Stomach (tissue), 9 donors: ENCODE results near the gene VRK3. TPM values are rescaled to one million over a fixed set of nuclear protein-coding genes. Genes with fewer than 3 reads are reported as not detected.
A peak's percentile ranks its signal among the peaks of the same experiment; 100 is the strongest.

ENCODE experiments used
- DNase-seq, 2 donors: peaks; one replicate each; pipeline versions ENCODE4 v3.0.0 to v3.0.0-alpha.2; 2013 to 2019
- H3K27ac ChIP-seq, 5 donors: fragments of 200-600 bp in 4 of 5; sonication (generic) in 4 of 5; one replicate each; pipeline ENCODE4 v1.5.1; 2013 to 2019; ENCODE audit warnings: mild to moderate bottlenecking in 1 of 5, moderate library complexity in 1 of 5
- H3K27me3 ChIP-seq, 3 donors: fragments of 200-600 bp; sonication (generic); one replicate each; pipeline ENCODE4 v1.5.1; 2017 to 2019; ENCODE audit warnings: mixed run types in 1 of 3
- H3K36me3 ChIP-seq, 4 donors: fragments of 200-600 bp; sonication (generic); 1 replicate in 3 of 4; 2 replicates in 1 of 4; pipeline ENCODE4 v1.5.1; 2016 to 2019
- H3K4me1 ChIP-seq, 4 donors: fragments of 200-600 bp; sonication (generic); one replicate each; pipeline ENCODE4 v1.5.1; 2016 to 2019
- H3K4me3 ChIP-seq, 4 donors: fragments of 200-600 bp; sonication (generic) in 3 of 4; one replicate each; pipeline ENCODE4 v1.5.1; 2016 to 2019; ENCODE audit warnings: mild to moderate bottlenecking in 1 of 4
- H3K9me3 ChIP-seq, 4 donors: fragments of 200-600 bp; sonication (generic); one replicate each; pipeline ENCODE4 v1.5.1; 2016 to 2019
- CTCF ChIP-seq, 7 experiments: fragments of 450-650 bp in 4 of 7; fragments of 200-600 bp in 3 of 7; sonication (generic) in 3 of 7; IDR thresholded peaks; one replicate each; pipeline ENCODE4 v1.5.1; 2016 to 2019; ENCODE audit warnings: antibody characterized with exemption in 7 of 7, control low read depth in 2 of 7, mild to moderate bottlenecking in 1 of 7
- EP300 ChIP-seq: sonication (generic); formaldehyde crosslinking; IDR thresholded peaks from one replicate; pipeline ENCODE4 v1.6.1; 2017; ENCODE audit warnings: antibody characterized with exemption
- POLR2A ChIP-seq, 4 donors: fragments of 450-650 bp; IDR thresholded peaks; one replicate each; pipeline ENCODE4 v1.6.1; 2016; ENCODE audit warnings: antibody characterized with exemption in 4 of 4, control low read depth in 2 of 4, mild to moderate bottlenecking in 1 of 4, moderate library complexity in 1 of 4
- POLR2AphosphoS5 ChIP-seq, 3 donors: sonication (generic); formaldehyde crosslinking; IDR thresholded peaks; one replicate each; pipeline ENCODE4 v1.6.1; 2016; ENCODE audit warnings: antibody characterized with exemption in 3 of 3
- WGBS, 5 donors: extraction: QIAGEN DNeasy Blood & Tissue Kit in 3 of 5; methylation state at CpG; one replicate each; pipeline versions ENCODE4 v1.1.5 to v1.1.7; 2013 to 2018; 5-methylcytosine and 5-hydroxymethylcytosine counted together
- intact Hi-C: fragments of 100-400 bp; cut with DNase I; formaldehyde crosslinking; loops from one replicate; pipeline ENCODE4 v1.15.1; 2023; ENCODE audit warnings: low total_unique reads
- polyA plus RNA-seq, 3 donors: library from polyadenylated mRNA; stranded (reverse); fragments of 200-250 nt; gene quantifications; one replicate each; pipeline ENCODE4 v1.2.3, GENCODE V29; 2013
- total RNA-seq, 5 donors: library from RNA; depleted of rRNA; stranded (reverse); fragments of >200 nt; gene quantifications; one replicate each; pipeline versions ENCODE4 v1.1.0 to v1.2.3, GENCODE V29; 2014 to 2016
- donor health status: healthy with polysubstance abuse.
- donor health status: Bipolar disorder and iron deficiency.
- donor health status: healthy.

Gene VRK3
- total and polyA plus RNA-seq, 8 donors = 3.5 to 39.7 (median 22.8) TPM

DNA sequence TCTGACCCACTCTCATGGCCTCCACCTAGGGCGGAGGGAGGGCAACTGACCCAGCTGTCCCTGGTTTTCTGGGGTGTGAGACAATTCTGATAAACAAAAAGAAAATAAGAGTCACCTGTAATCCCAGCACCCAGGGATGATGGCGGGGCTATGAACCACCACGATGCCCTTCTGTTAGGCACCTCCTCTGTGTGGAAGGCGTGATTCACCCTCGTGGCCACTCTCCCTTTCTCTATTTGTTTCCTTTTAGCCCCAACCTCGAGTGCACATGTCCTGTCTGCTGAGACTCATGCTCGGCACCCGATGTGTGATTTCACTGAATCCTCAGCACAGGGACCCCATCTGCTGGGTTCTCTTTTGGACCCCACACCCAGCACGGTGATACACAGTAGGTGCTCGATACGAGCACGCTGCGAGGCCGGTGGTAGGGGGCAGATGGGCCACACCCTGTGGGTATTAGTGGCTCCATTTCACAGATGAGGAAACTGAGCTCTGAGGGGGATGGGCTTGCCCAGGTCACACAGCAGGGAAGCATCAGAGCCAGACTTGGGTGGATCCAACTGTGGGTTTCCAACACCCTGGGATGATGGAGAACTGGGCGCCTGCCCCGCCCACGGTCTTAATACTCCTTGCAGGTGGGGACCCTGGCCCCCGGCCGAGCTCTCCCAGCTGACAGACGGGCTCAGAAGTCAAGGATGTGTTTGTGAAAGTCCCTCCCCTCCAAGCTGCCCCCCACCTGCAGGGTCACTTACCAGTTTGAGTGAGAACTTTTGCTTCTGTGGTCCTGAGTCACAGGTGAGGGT, 24.9 kb downstream of the VRK3 start:
- TF ChIP-seq CTCF (IDR thresholded peaks at IDR 0.05) (no peak), POLR2AphosphoS5 (IDR thresholded peaks at IDR 0.05) (no peak), POLR2A (IDR thresholded peaks at IDR 0.05) (no peak), EP300 (no peak)
- Histone ChIP-seq H3K27me3 (no peaks in the 10 kb centered on the region), H3K4me1 (peaks cover 0 to 26% (median 18%) of the 10 kb centered on the region in 4 donors), H3K4me3 (no peak overlapping the region), H3K9me3 (no peaks in the 10 kb centered on the region), H3K27ac (no peak overlapping the region), H3K36me3 (peaks cover 49 to 100% (median 99%) of the 10 kb centered on the region in 4 donors)
- WGBS, 5 donors = 92 to 95% (median 93%) methylated on average over 19 to 20 of the region's 20 CpGs
- DNase-seq = no peak
- intact Hi-C loops = no loop called here

- Histone ChIP-seq H3K36me3 (peaks cover 56 to 100% (median 99%) of the 10 kb centered on the region in 4 donors), H3K4me3 (no peak overlapping the region), H3K4me1 (peaks cover 0 to 20% (median 14%) of the 10 kb centered on the region in 4 donors), H3K27me3 (no peaks in the 10 kb centered on the region), H3K27ac (no peak overlapping the region), H3K9me3 (no peaks in the 10 kb centered on the region)
- WGBS, 5 donors = 67 to 82% (median 81%) methylated on average over 5 to 6 of the region's 6 CpGs
- intact Hi-C loops = no loop called here
- no peak for TF ChIP-seq EP300
- no peak for TF ChIP-seq POLR2AphosphoS5 (IDR thresholded peaks at IDR 0.05)
- no peak for TF ChIP-seq CTCF (IDR thresholded peaks at IDR 0.05)
- no peak for TF ChIP-seq POLR2A (IDR thresholded peaks at IDR 0.05)
- DNase-seq = no peak
Measured at GRCh38 chr19:49999371-50000010, 25.7 kb downstream of the VRK3 start.

- intact Hi-C loops = no loop called here
- Histone ChIP-seq H3K4me1 (peaks cover 0 to 2% (median under 1%) of the 10 kb centered on the region in 4 donors), H3K27ac (no peak overlapping the region), H3K9me3 (no peaks in the 10 kb centered on the region), H3K4me3 (no peak overlapping the region), H3K36me3 (peaks cover 59 to 100% (median 99%) of the 10 kb centered on the region in 4 donors), H3K27me3 (no peaks in the 10 kb centered on the region)
- peak in 1 of 2 donors; percentile 51 for DNase-seq
- WGBS, 5 donors = 70 to 84% (median 78%) methylated on average over 5 of the region's 5 CpGs
- TF ChIP-seq POLR2AphosphoS5 (IDR thresholded peaks at IDR 0.05) = no peak
- TF ChIP-seq POLR2A (IDR thresholded peaks at IDR 0.05) = no peak
- no peak for TF ChIP-seq CTCF (IDR thresholded peaks at IDR 0.05)
- no peak for TF ChIP-seq EP300
Measured at GRCh38 chr19:49997709-49998108, 27.5 kb downstream of the VRK3 start.

DNA sequence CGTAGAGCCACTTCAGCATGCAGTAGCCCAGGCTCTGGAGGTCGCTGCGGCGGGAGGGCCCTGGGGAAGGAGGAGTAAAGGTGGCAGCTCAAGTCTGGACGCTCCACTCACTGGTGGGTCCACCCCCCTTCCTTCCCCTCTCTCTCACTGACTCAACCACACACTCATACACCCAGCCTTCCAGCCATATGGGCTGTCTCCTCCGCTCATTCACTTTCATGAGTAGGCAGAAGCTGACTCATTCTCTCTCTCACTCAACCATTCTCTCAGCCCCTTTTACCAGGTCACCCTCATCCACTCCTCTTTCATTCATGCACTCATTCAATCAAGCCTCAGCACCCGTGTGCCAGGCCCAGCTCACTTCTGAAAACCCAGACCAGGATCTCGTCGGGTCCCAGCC, 36.7 kb downstream of the VRK3 start:
- no peak for DNase-seq

More for the DNA sequence above, 36.7 kb downstream of the VRK3 start:
- H3K4me3 ChIP-seq = no peak overlapping the region
- WGBS, 5 donors = 90 to 96% (median 93%) methylated on average over 8 to 9 of the region's 9 CpGs
- H3K4me1 ChIP-seq = no peaks in the 10 kb centered on the region
- peaks cover 48 to 100% (median 94%) of the 10 kb centered on the region in 4 donors for H3K36me3 ChIP-seq
- no peak for TF ChIP-seq EP300
- intact Hi-C loops = no loop called here
- no peaks in the 10 kb centered on the region for H3K27me3 ChIP-seq
- no peaks in the 10 kb centered on the region for H3K9me3 ChIP-seq
- no peak overlapping the region for H3K27ac ChIP-seq
